SK-N-SH (cell line): ENCODE measurements around the gene CHSY1. TPM values are rescaled to one million over a fixed set of nuclear protein-coding genes. Genes with fewer than 3 reads are reported as not detected.

Experiments
- CTCF ChIA-PET: fragments of 300-600, 350-600 bp; formaldehyde crosslinking; extraction: SDS; loops from one replicate; lab custom pipeline; 2021; lab: Yijun Ruan, JAX
- POLR2A ChIA-PET: fragments of 350-600 bp; sonication (Branson Sonifier 250); formaldehyde crosslinking; extraction: SDS; loops from one replicate; lab custom pipeline; 2020; ENCODE audit warnings: antibody characterized with exemption, inconsistent platforms; lab: Yijun Ruan, JAX
- DNase-seq: peaks from one replicate; pipeline ENCODE4 v3.0.0; 2012
- H2AFZ ChIP-seq: fragments of 200-600 bp; sonication (generic); 2 replicates; pipeline ENCODE4 v1.8.1; 2016; ENCODE audit warnings: antibody characterized with exemption, mild to moderate bottlenecking, low read depth
- H3F3A ChIP-seq: fragments of 200-600 bp; sonication (generic); replicated peaks from 2 replicates; pipeline ENCODE3; 2016; ENCODE audit warnings: antibody characterized with exemption, mild to moderate bottlenecking; ENCODE audit not compliant: insufficient read depth
- H3K27ac ChIP-seq, 2 experiments: fragments of 200-500 bp in 1 of 2; fragments of 200-600 bp in 1 of 2; sonication (Bioruptor generic) in 1 of 2; sonication (generic), shearing (Covaris generic) in 1 of 2; 2 replicates each; pipeline versions ENCODE4 v1.5.1 to v1.6.1; 2014 to 2016; ENCODE audit warnings: low read depth in 2 of 2, inconsistent platforms in 1 of 2, low read length in 1 of 2, mild to moderate bottlenecking in 1 of 2, mixed read lengths in 1 of 2
- H3K27me3 ChIP-seq: fragments of 200-600 bp; sonication (generic), shearing (Covaris generic); 2 replicates; pipeline ENCODE4 v1.6.1; 2016; ENCODE audit warnings: mixed run types; ENCODE audit not compliant: insufficient read depth
- H3K36me3 ChIP-seq, 2 experiments: fragments of 200-500 bp in 1 of 2; fragments of 200-600 bp in 1 of 2; sonication (Bioruptor generic) in 1 of 2; sonication (generic) in 1 of 2; replicated peaks in 1 of 2; 2 replicates each; pipeline versions ENCODE3 to v1.5.1; 2014 to 2016; ENCODE audit warnings: low read length in 1 of 2, mild to moderate bottlenecking in 1 of 2; ENCODE audit not compliant: insufficient read depth in 2 of 2, control insufficient read depth in 1 of 2
- H3K4me1 ChIP-seq, 2 experiments: fragments of 200-500 bp in 1 of 2; fragments of 200-600 bp in 1 of 2; sonication (Bioruptor generic) in 1 of 2; sonication (generic), shearing (Covaris generic) in 1 of 2; 2 replicates each; pipeline versions ENCODE4 v1.5.1 to v1.6.1; 2014 to 2016; ENCODE audit warnings: low read depth in 1 of 2, low read length in 1 of 2, mixed run types in 1 of 2; ENCODE audit not compliant: insufficient read depth in 2 of 2, control insufficient read depth in 1 of 2
- H3K4me2 ChIP-seq: fragments of 200-600 bp; sonication (generic), shearing (Covaris generic); 2 replicates; pipeline ENCODE4 v1.6.1; 2017; ENCODE audit warnings: mixed run types
- H3K4me3 ChIP-seq, 2 experiments: fragments of 200-500 bp in 1 of 2; fragments of 200-600 bp in 1 of 2; sonication (Bioruptor generic) in 1 of 2; sonication (generic), shearing (Covaris generic) in 1 of 2; 2 replicates each; pipeline versions ENCODE4 v1.5.1 to v1.8.1; 2014 to 2016; ENCODE audit warnings: low read depth in 2 of 2, inconsistent platforms in 1 of 2, low read length in 1 of 2, mild to moderate bottlenecking in 1 of 2, mixed read lengths in 1 of 2, moderate library complexity in 1 of 2
- H3K79me2 ChIP-seq: fragments of 200-600 bp; sonication (generic); 2 replicates; pipeline ENCODE4 v1.8.1; 2017; ENCODE audit warnings: mild to moderate bottlenecking; ENCODE audit not compliant: insufficient read depth
- H3K9ac ChIP-seq: fragments of 200-600 bp; sonication (generic); 2 replicates; pipeline ENCODE4 v1.6.1; 2017; ENCODE audit warnings: mixed run types
- H3K9me2 ChIP-seq: fragments of 200-600 bp; sonication (generic); 2 replicates; pipeline ENCODE4 v1.6.1; 2017; ENCODE audit warnings: mixed run types
- H3K9me3 ChIP-seq: fragments of 200-600 bp; sonication (generic); 2 replicates; pipeline ENCODE4 v1.6.1; 2017; ENCODE audit warnings: mixed run types, mild to moderate bottlenecking, moderate library complexity
- H4K20me1 ChIP-seq: fragments of 200-600 bp; sonication (generic); 2 replicates; pipeline ENCODE4 v1.6.1; 2017; ENCODE audit warnings: mild to moderate bottlenecking, mixed run types; ENCODE audit not compliant: insufficient read depth
- EZH2phosphoT487 ChIP-seq: fragments of 200-600 bp; sonication (generic); IDR thresholded peaks from 2 replicates; pipeline ENCODE4 v1.6.1; 2017; ENCODE audit warnings: low read depth, mixed run types, mild to moderate bottlenecking, antibody characterized with exemption, moderate library complexity, borderline replicate concordance
- GATA2 ChIP-seq: sonication (generic); formaldehyde crosslinking; IDR thresholded peaks from 2 replicates; pipeline ENCODE4 v1.5.0; 2020; ENCODE audit warnings: mild to moderate bottlenecking, missing genetic modification reagents
- RCOR1 ChIP-seq: fragments of 150-350 bp; IDR thresholded peaks from 2 replicates; pipeline ENCODE4 v1.6.1; 2017; ENCODE audit warnings: antibody characterized with exemption, low read length
- RXRA ChIP-seq: IDR thresholded peaks from 2 replicates; pipeline ENCODE4 v1.4.0; 2012; ENCODE audit warnings: low read depth, mild to moderate bottlenecking, borderline replicate concordance
- SIN3A ChIP-seq: IDR thresholded peaks from 2 replicates; pipeline ENCODE4 v1.6.1; 2012; ENCODE audit warnings: low read depth, mild to moderate bottlenecking, low read length, moderate library complexity, borderline replicate concordance
- SMC3 ChIP-seq: IDR thresholded peaks from 2 replicates; pipeline ENCODE4 v1.6.1; 2012; ENCODE audit warnings: low read depth, low read length, improper control_type of control experiment
- TAF1 ChIP-seq: IDR thresholded peaks from 2 replicates; pipeline ENCODE4 v1.6.1; 2012; ENCODE audit warnings: low read depth, mild to moderate bottlenecking, low read length, moderate library complexity, borderline replicate concordance
- TCF12 ChIP-seq: IDR thresholded peaks from 2 replicates; pipeline ENCODE4 v1.4.0; 2012
- TEAD4 ChIP-seq: IDR thresholded peaks from 2 replicates; pipeline ENCODE4 v1.4.0; 2012; ENCODE audit warnings: mild to moderate bottlenecking, borderline replicate concordance; ENCODE audit not compliant: insufficient read depth
- ZBTB33 ChIP-seq: IDR thresholded peaks from 2 replicates; pipeline ENCODE4 v1.4.0; 2012; ENCODE audit warnings: low read depth, borderline replicate concordance
- WGBS: methylation state at CpG from one replicate; pipeline ENCODE4 v1.1.6; 2017; ENCODE audit warnings: low lambda C conversion rate; 5-methylcytosine and 5-hydroxymethylcytosine counted together
- polyA plus RNA-seq, 3 experiments: library from polyadenylated mRNA; depleted of rRNA; stranded (reverse); fragments of >200 nt; gene quantifications; 2 replicates each; pipeline ENCODE4 v1.2.3, GENCODE V29; 2012
- TF ChIP-seq, protein P1 (sequence below): fragments of 150-350 bp; IDR thresholded peaks from 2 replicates; pipeline ENCODE4 v1.6.1; 2016; ENCODE audit warnings: mild to moderate bottlenecking, low read depth, low read length
- TF ChIP-seq, protein P2 (sequence below): IDR thresholded peaks from 2 replicates; pipeline ENCODE4; 2012
- TF ChIP-seq, protein P3 (sequence below): IDR thresholded peaks from 2 replicates; pipeline ENCODE4 v1.6.1; 2012; ENCODE audit warnings: mild to moderate bottlenecking, low read depth, low read length, moderate library complexity
- TF ChIP-seq, protein P4 (sequence below): IDR thresholded peaks from 2 replicates; pipeline ENCODE4 v1.4.0; 2012; ENCODE audit warnings: low read depth, borderline replicate concordance

CHSY1 gene
- polyA plus RNA-seq, 1 of the 3 experiments (the other 2 are of a cell fraction): 15.7 TPM

DNA sequence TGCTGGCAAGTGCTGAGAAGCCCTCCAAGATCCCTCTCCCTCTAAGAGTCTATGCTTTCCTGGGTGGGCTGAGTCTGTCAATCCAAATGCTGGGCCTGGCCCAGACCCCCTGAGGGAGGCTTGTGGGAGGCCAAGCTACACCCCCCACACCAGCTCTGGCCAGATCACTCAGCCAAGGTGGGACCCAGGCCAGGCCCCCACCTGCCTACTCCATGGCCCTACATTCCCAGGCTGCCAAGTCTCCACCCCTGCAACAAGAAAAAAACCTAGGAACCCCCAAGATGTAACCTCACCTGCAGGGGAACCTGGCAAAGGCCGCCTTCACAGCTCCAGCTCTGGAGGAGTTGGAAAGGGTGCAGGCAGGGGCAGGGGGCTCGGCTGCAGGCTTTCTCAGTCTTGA, 109.1 kb downstream of the CHSY1 start:
- DNase-seq: no peak
- no peak overlapping the region for H3K9ac ChIP-seq
- no peaks in the 10 kb centered on the region for H3K9me2 ChIP-seq
- no peaks in the 10 kb centered on the region for H3K79me2 ChIP-seq
- 67% methylated on average over 2 of the region's 2 CpGs for WGBS
- H3K36me3 ChIP-seq: no peaks in the 10 kb centered on the region
- H3K27me3 ChIP-seq: no peaks in the 10 kb centered on the region
- ChIA-PET POLR2A (no interaction called here), CTCF (interaction anchor here (0.7 to 1.6 kb wide), 5 partner anchors 7 to 135 kb away, joined by 3 to 6 read pairs (median 3); no protein-coding TSS in a partner anchor)
- H3K4me3 ChIP-seq: no peak overlapping the region
- peaks cover 0 to 46% of the 10 kb centered on the region in 2 experiments; a peak in 1 of 4 replicates for H3K4me1 ChIP-seq
- peak overlapping the region in 1 of 2 experiments; percentile 65; a peak in 2 of 4 replicates for H3K27ac ChIP-seq
- no peaks in the 10 kb centered on the region for H3K9me3 ChIP-seq
- H4K20me1 ChIP-seq: no peaks in the 10 kb centered on the region
- TF ChIP-seq, protein P1, sequence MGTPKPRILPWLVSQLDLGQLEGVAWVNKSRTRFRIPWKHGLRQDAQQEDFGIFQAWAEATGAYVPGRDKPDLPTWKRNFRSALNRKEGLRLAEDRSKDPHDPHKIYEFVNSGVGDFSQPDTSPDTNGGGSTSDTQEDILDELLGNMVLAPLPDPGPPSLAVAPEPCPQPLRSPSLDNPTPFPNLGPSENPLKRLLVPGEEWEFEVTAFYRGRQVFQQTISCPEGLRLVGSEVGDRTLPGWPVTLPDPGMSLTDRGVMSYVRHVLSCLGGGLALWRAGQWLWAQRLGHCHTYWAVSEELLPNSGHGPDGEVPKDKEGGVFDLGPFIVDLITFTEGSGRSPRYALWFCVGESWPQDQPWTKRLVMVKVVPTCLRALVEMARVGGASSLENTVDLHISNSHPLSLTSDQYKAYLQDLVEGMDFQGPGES: no peak
- no peak for TF ChIP-seq TEAD4
- no peak overlapping the region for H2AFZ ChIP-seq
- no peak overlapping the region for H3K4me2 ChIP-seq
- H3F3A ChIP-seq: no peaks in the 10 kb centered on the region

DNA sequence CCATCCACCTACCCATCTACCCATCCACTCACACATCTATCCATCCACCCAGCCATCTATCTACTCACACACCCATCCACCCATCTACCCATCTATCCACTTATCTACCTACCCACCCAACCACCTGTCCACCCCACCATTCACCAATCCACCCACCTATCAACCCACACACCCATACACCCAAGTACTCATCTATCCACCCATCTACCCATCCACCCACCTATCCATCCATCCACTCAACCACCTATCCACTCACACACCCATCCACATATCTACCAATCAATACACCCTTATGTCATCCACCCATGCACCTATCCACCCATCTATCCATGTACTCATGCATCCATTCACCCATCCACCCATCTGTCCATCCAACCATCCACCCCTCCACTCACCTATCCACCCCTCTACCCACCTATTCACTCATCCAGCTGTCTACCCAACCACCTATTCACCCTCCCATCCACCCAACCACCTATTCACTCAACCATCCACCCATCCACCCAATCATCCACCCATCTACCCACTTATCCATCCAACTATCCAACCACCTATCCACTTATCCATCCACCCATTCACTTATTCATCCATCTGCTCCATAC, 109.8 kb downstream of the CHSY1 start:
- Histone ChIP-seq H3K9ac (no peak overlapping the region), H3K4me1 (peaks cover 0 to 46% of the 10 kb centered on the region in 2 experiments; a peak in 1 of 4 replicates), H3K4me3 (no peak overlapping the region), H3K79me2 (no peaks in the 10 kb centered on the region), H3K9me2 (no peaks in the 10 kb centered on the region), H3K4me2 (no peak overlapping the region), H3K36me3 (no peaks in the 10 kb centered on the region), H4K20me1 (no peaks in the 10 kb centered on the region), H3K9me3 (no peaks in the 10 kb centered on the region), H3K27ac (no peak overlapping the region), H3K27me3 (no peaks in the 10 kb centered on the region), H2AFZ (no peak overlapping the region), H3F3A (no peaks in the 10 kb centered on the region)
- CTCF ChIA-PET: interaction anchor here (0.9 to 1.2 kb wide), 2 partner anchors 112 to 135 kb away, joined by 3 read pairs; no protein-coding TSS in a partner anchor
- POLR2A ChIA-PET: no interaction called here
- TF ChIP-seq TCF12: no peak
- no peak for TF ChIP-seq GATA2
- no peak for TF ChIP-seq TEAD4
- TF ChIP-seq, protein P2, sequence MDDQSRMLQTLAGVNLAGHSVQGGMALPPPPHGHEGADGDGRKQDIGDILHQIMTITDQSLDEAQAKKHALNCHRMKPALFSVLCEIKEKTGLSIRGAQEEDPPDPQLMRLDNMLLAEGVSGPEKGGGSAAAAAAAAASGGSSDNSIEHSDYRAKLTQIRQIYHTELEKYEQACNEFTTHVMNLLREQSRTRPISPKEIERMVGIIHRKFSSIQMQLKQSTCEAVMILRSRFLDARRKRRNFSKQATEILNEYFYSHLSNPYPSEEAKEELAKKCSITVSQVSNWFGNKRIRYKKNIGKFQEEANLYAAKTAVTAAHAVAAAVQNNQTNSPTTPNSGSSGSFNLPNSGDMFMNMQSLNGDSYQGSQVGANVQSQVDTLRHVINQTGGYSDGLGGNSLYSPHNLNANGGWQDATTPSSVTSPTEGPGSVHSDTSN: no peak
- no peak for TF ChIP-seq RXRA
- no peak for TF ChIP-seq SIN3A
- no peak for TF ChIP-seq SMC3
- no peak for TF ChIP-seq TAF1
- TF ChIP-seq, protein P3, sequence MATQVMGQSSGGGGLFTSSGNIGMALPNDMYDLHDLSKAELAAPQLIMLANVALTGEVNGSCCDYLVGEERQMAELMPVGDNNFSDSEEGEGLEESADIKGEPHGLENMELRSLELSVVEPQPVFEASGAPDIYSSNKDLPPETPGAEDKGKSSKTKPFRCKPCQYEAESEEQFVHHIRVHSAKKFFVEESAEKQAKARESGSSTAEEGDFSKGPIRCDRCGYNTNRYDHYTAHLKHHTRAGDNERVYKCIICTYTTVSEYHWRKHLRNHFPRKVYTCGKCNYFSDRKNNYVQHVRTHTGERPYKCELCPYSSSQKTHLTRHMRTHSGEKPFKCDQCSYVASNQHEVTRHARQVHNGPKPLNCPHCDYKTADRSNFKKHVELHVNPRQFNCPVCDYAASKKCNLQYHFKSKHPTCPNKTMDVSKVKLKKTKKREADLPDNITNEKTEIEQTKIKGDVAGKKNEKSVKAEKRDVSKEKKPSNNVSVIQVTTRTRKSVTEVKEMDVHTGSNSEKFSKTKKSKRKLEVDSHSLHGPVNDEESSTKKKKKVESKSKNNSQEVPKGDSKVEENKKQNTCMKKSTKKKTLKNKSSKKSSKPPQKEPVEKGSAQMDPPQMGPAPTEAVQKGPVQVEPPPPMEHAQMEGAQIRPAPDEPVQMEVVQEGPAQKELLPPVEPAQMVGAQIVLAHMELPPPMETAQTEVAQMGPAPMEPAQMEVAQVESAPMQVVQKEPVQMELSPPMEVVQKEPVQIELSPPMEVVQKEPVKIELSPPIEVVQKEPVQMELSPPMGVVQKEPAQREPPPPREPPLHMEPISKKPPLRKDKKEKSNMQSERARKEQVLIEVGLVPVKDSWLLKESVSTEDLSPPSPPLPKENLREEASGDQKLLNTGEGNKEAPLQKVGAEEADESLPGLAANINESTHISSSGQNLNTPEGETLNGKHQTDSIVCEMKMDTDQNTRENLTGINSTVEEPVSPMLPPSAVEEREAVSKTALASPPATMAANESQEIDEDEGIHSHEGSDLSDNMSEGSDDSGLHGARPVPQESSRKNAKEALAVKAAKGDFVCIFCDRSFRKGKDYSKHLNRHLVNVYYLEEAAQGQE: no peak
- no peak for TF ChIP-seq EZH2phosphoT487
- TF ChIP-seq, protein P4, sequence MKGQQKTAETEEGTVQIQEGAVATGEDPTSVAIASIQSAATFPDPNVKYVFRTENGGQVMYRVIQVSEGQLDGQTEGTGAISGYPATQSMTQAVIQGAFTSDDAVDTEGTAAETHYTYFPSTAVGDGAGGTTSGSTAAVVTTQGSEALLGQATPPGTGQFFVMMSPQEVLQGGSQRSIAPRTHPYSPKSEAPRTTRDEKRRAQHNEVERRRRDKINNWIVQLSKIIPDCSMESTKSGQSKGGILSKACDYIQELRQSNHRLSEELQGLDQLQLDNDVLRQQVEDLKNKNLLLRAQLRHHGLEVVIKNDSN: no peak
- no peak for TF ChIP-seq ZBTB33
- no peak for TF ChIP-seq RCOR1
- DNase-seq: no peak
